Measurements from ENCODE around the gene NUCB2. TPM values are rescaled to one million over a fixed set of nuclear protein-coding genes. Genes with fewer than 3 reads are reported as not detected.

The NUCB2 gene
- polyA plus RNA-seq, 3 donors: 8.6 to 41.3 (median 31.4) TPM

GRCh38 chr11:17252704-17253103, 23.8 kb upstream of the NUCB2 start:
- Histone ChIP-seq H3K4me3 (replicated peaks in 1 of 3; ENCODE audit: low read depth in 2 of 3, low read length in 3 of 3) (no peak overlapping the region), H3K27ac (ENCODE audit: low read depth in 1 of 2, low read length in 2 of 2) (no peak overlapping the region)
- peak overlapping the region in 1 of 7 donors; percentile 25 for H3K27ac Mint-ChIP-seq

DNA sequence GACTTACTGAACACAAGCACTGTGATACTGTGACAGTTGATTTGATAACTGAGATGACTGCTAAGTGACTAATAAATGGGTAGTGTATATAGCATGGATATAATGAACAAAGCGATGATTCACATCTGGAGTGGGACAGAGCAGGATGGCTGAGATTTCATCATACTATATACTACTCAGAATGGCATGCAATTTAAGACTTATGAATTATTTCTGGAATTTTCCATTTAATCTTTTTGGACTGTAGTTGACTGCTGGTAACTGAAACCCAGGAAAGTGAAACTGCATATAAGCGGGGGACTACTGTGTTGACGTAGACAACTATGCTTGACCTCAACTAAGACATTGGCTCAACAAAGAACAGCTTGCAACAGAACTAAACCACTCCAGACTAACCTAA, 20.0 kb upstream of the NUCB2 start:
- Histone ChIP-seq H3K4me2 (replicated peaks; ENCODE audit: extremely low read depth, low read length, poor library complexity, severe bottlenecking) (no peak overlapping the region), H2AFZ (ENCODE audit: insufficient read depth, low read depth, low read length, poor library complexity, severe bottlenecking) (no peak overlapping the region), H3K9ac (ENCODE audit: insufficient read depth, low read length, poor library complexity, severe bottlenecking) (no peak overlapping the region), H3K36me3 (replicated peaks in 1 of 2; ENCODE audit: control insufficient read depth in 1 of 2, insufficient read depth in 2 of 2, low read length in 2 of 2) (no peaks in the 10 kb centered on the region), H3K9me3 (replicated peaks in 1 of 2; ENCODE audit: control insufficient read depth in 1 of 2, insufficient read depth in 1 of 2, low read length in 2 of 2) (no peaks in the 10 kb centered on the region), H3K27me3 (ENCODE audit: control insufficient read depth in 2 of 2, insufficient read depth in 2 of 2, low read length in 2 of 2) (no peaks in the 10 kb centered on the region), H3K27ac (ENCODE audit: low read depth in 1 of 2, low read length in 2 of 2) (no peak overlapping the region), H3K79me2 (ENCODE audit: insufficient read depth, low read length) (no peaks in the 10 kb centered on the region), H3K4me1 (ENCODE audit: control insufficient read depth in 1 of 2, insufficient read depth in 2 of 2, low read length in 2 of 2) (no peaks in the 10 kb centered on the region), H4K20me1 (ENCODE audit: insufficient read depth, low read length) (no peaks in the 10 kb centered on the region), H3K4me3 (replicated peaks in 1 of 3; ENCODE audit: low read depth in 2 of 3, low read length in 3 of 3) (no peak overlapping the region)
- peak overlapping the region in 1 of 7 donors; percentile 26 for H3K27ac Mint-ChIP-seq
- peak in 1 of 3 donors; percentile 39 for DNase-seq
- peaks cover 2 to 9% (median 4%) of the 10 kb centered on the region in 3 donors for H3K27me3 Mint-ChIP-seq (ENCODE audit: low read depth in 3 of 3)
- TF ChIP-seq, protein P1, sequence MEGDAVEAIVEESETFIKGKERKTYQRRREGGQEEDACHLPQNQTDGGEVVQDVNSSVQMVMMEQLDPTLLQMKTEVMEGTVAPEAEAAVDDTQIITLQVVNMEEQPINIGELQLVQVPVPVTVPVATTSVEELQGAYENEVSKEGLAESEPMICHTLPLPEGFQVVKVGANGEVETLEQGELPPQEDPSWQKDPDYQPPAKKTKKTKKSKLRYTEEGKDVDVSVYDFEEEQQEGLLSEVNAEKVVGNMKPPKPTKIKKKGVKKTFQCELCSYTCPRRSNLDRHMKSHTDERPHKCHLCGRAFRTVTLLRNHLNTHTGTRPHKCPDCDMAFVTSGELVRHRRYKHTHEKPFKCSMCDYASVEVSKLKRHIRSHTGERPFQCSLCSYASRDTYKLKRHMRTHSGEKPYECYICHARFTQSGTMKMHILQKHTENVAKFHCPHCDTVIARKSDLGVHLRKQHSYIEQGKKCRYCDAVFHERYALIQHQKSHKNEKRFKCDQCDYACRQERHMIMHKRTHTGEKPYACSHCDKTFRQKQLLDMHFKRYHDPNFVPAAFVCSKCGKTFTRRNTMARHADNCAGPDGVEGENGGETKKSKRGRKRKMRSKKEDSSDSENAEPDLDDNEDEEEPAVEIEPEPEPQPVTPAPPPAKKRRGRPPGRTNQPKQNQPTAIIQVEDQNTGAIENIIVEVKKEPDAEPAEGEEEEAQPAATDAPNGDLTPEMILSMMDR (IDR thresholded peaks at IDR 0.05): no peak
- peaks cover 7% of the 10 kb centered on the region for H3K4me1 Mint-ChIP-seq
- H3K9me3 Mint-ChIP-seq: peaks cover 0 to 3% (median 0%) of the 10 kb centered on the region in 7 donors
- no peaks in the 10 kb centered on the region for H3K36me3 Mint-ChIP-seq
- WGBS (ENCODE audit: insufficient coverage): no CpG with 5 or more reads among the region's 3 CpGs
- no peak overlapping the region for H3K4me3 Mint-ChIP-seq
- intact Hi-C loops (cut with micrococcal nuclease): no loop called here

More at GRCh38 chr11:17252704-17253103, 23.8 kb upstream of the NUCB2 start:
- H3K79me2 ChIP-seq (ENCODE audit: insufficient read depth, low read length): no peaks in the 10 kb centered on the region
- no peak overlapping the region for H3K4me3 Mint-ChIP-seq
- peaks cover 0 to 3% (median 0%) of the 10 kb centered on the region in 7 donors for H3K9me3 Mint-ChIP-seq
- H3K9ac ChIP-seq (ENCODE audit: insufficient read depth, low read length, poor library complexity, severe bottlenecking): no peak overlapping the region
- H3K4me1 ChIP-seq (ENCODE audit: control insufficient read depth in 1 of 2, insufficient read depth in 2 of 2, low read length in 2 of 2): no peaks in the 10 kb centered on the region
- no peaks in the 10 kb centered on the region for H4K20me1 ChIP-seq (ENCODE audit: insufficient read depth, low read length)
- TF ChIP-seq, protein P1 (IDR thresholded peaks at IDR 0.05): no peak
- intact Hi-C loops (cut with micrococcal nuclease): no loop called here
- no peaks in the 10 kb centered on the region for H3K36me3 Mint-ChIP-seq
- no peaks in the 10 kb centered on the region for H3K27me3 ChIP-seq (ENCODE audit: control insufficient read depth in 2 of 2, insufficient read depth in 2 of 2, low read length in 2 of 2)
- WGBS (ENCODE audit: insufficient coverage): 78% methylated on average over 3 of the region's 4 CpGs
- H2AFZ ChIP-seq (ENCODE audit: insufficient read depth, low read depth, low read length, poor library complexity, severe bottlenecking): no peak overlapping the region
- DNase-seq: no peak
- no peaks in the 10 kb centered on the region for H3K9me3 ChIP-seq (replicated peaks in 1 of 2; ENCODE audit: control insufficient read depth in 1 of 2, insufficient read depth in 1 of 2, low read length in 2 of 2)
- H3K27me3 Mint-ChIP-seq (ENCODE audit: low read depth in 3 of 3): peaks cover 1 to 10% (median 8%) of the 10 kb centered on the region in 3 donors
- H3K36me3 ChIP-seq (replicated peaks in 1 of 2; ENCODE audit: control insufficient read depth in 1 of 2, insufficient read depth in 2 of 2, low read length in 2 of 2): no peaks in the 10 kb centered on the region
- peaks cover 5% of the 10 kb centered on the region for H3K4me1 Mint-ChIP-seq
- no peak overlapping the region for H3K4me2 ChIP-seq (replicated peaks; ENCODE audit: extremely low read depth, low read length, poor library complexity, severe bottlenecking)

All from CD14-positive monocyte (primary cell).